IMR-90 (cell line): Measurements from ENCODE around the gene VPS13C.

Experiments used
- BHLHE40 ChIP-seq: fragments of 150-350 bp; IDR thresholded peaks from 2 replicates; pipeline ENCODE4 v1.6.1; 2016; ENCODE audit warnings: mild to moderate bottlenecking, low read depth, low read length
- CHD1 ChIP-seq: IDR thresholded peaks from 2 replicates; pipeline ENCODE4 v1.6.1; 2012; ENCODE audit warnings: low read depth, low read length, improper control_type of control experiment
- FOS ChIP-seq: fragments of 150-350 bp; IDR thresholded peaks from 2 replicates; pipeline ENCODE4 v1.6.1; 2016; ENCODE audit warnings: low read depth, low read length
- MXI1 ChIP-seq: IDR thresholded peaks from 2 replicates; pipeline ENCODE4 v1.6.1; 2012; ENCODE audit warnings: low read depth, mild to moderate bottlenecking, low read length, moderate library complexity, borderline replicate concordance
- NFE2L2 ChIP-seq: fragments of 150-350 bp; IDR thresholded peaks from 2 replicates; pipeline ENCODE4 v1.6.1; 2016; ENCODE audit warnings: low read depth, mild to moderate bottlenecking, low read length
- POLR2A ChIP-seq: IDR thresholded peaks from 2 replicates; pipeline ENCODE4 v1.6.1; 2012; ENCODE audit warnings: mild to moderate bottlenecking, low read depth, low read length
- RAD21 ChIP-seq: IDR thresholded peaks from 2 replicates; pipeline ENCODE4 v1.6.1; 2012; ENCODE audit warnings: low read length, improper control_type of control experiment
- RCOR1 ChIP-seq: IDR thresholded peaks from 2 replicates; pipeline ENCODE4 v1.6.1; 2012; ENCODE audit warnings: mild to moderate bottlenecking, low read length, improper control_type of control experiment; ENCODE audit not compliant: insufficient replicate concordance
- RFX5 ChIP-seq: IDR thresholded peaks from 2 replicates; pipeline ENCODE4 v1.8.0; 2012; ENCODE audit warnings: low read depth, mild to moderate bottlenecking, low read length, moderate library complexity
- SMC3 ChIP-seq: fragments of 150-350 bp; IDR thresholded peaks from 2 replicates; pipeline ENCODE4 v1.6.1; 2016; ENCODE audit warnings: low read depth, mild to moderate bottlenecking, antibody characterized with exemption, low read length, moderate library complexity
- TF ChIP-seq, protein P1 (sequence below): conservative IDR thresholded peaks from 2 replicates; pipeline ENCODE4 v1.5.1; 2012; ENCODE audit warnings: mild to moderate bottlenecking, low read depth, low read length, improper control_type of control experiment
- TF ChIP-seq, protein P2 (sequence below): fragments of 150-350 bp; IDR thresholded peaks from 2 replicates; pipeline ENCODE4 v1.6.1; 2017; ENCODE audit warnings: mild to moderate bottlenecking, antibody characterized with exemption, low read length, low read depth
- TF ChIP-seq, protein P3 (sequence below): fragments of 150-350 bp; IDR thresholded peaks from 2 replicates; pipeline ENCODE4 v1.6.1; 2016; ENCODE audit warnings: low read depth, mild to moderate bottlenecking, low read length, moderate library complexity, borderline replicate concordance

DNA sequence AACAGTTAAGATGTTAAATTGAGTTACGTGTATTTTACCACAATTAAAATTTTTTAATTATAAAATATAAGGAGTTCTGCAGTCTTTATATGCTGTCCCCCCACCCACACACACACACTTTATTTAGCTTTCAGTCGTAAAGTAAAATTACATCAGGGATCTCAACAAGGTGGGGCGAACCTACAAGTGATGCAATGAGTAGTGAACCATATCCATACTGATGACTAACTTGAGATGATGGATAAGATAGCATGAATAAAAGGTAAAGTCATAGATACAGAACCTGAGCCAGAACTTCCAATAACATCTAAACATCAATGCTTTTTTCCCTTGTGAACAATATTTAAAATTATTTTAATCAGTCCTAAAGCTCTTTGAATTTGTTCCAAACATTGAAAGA, 77.2 kb downstream of the VPS13C start:
- TF ChIP-seq, protein P1, sequence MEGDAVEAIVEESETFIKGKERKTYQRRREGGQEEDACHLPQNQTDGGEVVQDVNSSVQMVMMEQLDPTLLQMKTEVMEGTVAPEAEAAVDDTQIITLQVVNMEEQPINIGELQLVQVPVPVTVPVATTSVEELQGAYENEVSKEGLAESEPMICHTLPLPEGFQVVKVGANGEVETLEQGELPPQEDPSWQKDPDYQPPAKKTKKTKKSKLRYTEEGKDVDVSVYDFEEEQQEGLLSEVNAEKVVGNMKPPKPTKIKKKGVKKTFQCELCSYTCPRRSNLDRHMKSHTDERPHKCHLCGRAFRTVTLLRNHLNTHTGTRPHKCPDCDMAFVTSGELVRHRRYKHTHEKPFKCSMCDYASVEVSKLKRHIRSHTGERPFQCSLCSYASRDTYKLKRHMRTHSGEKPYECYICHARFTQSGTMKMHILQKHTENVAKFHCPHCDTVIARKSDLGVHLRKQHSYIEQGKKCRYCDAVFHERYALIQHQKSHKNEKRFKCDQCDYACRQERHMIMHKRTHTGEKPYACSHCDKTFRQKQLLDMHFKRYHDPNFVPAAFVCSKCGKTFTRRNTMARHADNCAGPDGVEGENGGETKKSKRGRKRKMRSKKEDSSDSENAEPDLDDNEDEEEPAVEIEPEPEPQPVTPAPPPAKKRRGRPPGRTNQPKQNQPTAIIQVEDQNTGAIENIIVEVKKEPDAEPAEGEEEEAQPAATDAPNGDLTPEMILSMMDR: no peak
- TF ChIP-seq BHLHE40 (no peak), POLR2A (no peak), SMC3 (no peak), RFX5 (no peak), RAD21 (no peak), MXI1 (no peak), CHD1 (no peak), RCOR1 (no peak), NFE2L2 (no peak), FOS (no peak)
- TF ChIP-seq, protein P2, sequence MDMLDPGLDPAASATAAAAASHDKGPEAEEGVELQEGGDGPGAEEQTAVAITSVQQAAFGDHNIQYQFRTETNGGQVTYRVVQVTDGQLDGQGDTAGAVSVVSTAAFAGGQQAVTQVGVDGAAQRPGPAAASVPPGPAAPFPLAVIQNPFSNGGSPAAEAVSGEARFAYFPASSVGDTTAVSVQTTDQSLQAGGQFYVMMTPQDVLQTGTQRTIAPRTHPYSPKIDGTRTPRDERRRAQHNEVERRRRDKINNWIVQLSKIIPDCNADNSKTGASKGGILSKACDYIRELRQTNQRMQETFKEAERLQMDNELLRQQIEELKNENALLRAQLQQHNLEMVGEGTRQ: no peak
- TF ChIP-seq, protein P3, sequence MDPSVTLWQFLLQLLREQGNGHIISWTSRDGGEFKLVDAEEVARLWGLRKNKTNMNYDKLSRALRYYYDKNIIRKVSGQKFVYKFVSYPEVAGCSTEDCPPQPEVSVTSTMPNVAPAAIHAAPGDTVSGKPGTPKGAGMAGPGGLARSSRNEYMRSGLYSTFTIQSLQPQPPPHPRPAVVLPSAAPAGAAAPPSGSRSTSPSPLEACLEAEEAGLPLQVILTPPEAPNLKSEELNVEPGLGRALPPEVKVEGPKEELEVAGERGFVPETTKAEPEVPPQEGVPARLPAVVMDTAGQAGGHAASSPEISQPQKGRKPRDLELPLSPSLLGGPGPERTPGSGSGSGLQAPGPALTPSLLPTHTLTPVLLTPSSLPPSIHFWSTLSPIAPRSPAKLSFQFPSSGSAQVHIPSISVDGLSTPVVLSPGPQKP: no peak
